OCI-LY7 (cell line): ENCODE data around the gene RALGAPA2. TPM values are rescaled to one million over a fixed set of nuclear protein-coding genes. Genes with fewer than 3 reads are reported as not detected.

ENCODE experiments used
- BruUV-seq: library from RNA; stranded (reverse); fragments of 400-500 nt; replicated peaks from 2 replicates; lab custom pipeline; 2021; lab: Mats Ljungman, UMichigan
- CTCF ChIA-PET: fragments of 300-600 bp; sonication (Branson Sonifier 250); formaldehyde crosslinking; loops from one replicate; lab custom pipeline; 2022; ENCODE audit warnings: antibody characterized with exemption; ENCODE audit not compliant: unreplicated experiment; lab: Charles Lee
- POLR2A ChIA-PET: fragments of 300-600 bp; sonication (Branson Sonifier 250); formaldehyde crosslinking; loops from one replicate; lab custom pipeline; 2022; ENCODE audit warnings: antibody characterized with exemption; lab: Charles Lee
- DNase-seq: peaks from one replicate; pipeline ENCODE4 v3.0.0-alpha.2; 2015; ENCODE audit warnings: low spot score
- H2AFZ ChIP-seq: fragments of 200-600 bp; sonication (generic), shearing (Covaris generic); 2 replicates; pipeline ENCODE4 v1.6.1; 2014; ENCODE audit warnings: mild to moderate bottlenecking, antibody characterized with exemption, low read length, moderate library complexity
- H3K27ac ChIP-seq: fragments of 200-600 bp; sonication (generic); 2 replicates; pipeline ENCODE4 v1.5.1; 2014; ENCODE audit warnings: mixed run types, low read depth, mild to moderate bottlenecking, moderate library complexity, low read length, inconsistent platforms; ENCODE audit not compliant: poor library complexity, severe bottlenecking
- H3K36me3 ChIP-seq: fragments of 200-600 bp; sonication (generic); 2 replicates; pipeline ENCODE4 v1.6.1; 2014; ENCODE audit warnings: mild to moderate bottlenecking, antibody characterized with exemption, low read length, moderate library complexity, mixed read lengths; ENCODE audit not compliant: insufficient read depth
- H3K4me1 ChIP-seq: fragments of 200-600 bp; sonication (generic); 2 replicates; pipeline ENCODE4 v1.5.1; 2014; ENCODE audit warnings: mild to moderate bottlenecking, low read length; ENCODE audit not compliant: insufficient read depth, poor library complexity, severe bottlenecking
- H3K4me2 ChIP-seq: fragments of 200-600 bp; sonication (generic); 2 replicates; pipeline ENCODE4 v1.6.1; 2014; ENCODE audit warnings: mild to moderate bottlenecking, low read length
- H3K4me3 ChIP-seq: fragments of 200-600 bp; sonication (generic); 2 replicates; pipeline ENCODE4 v1.5.1; 2014; ENCODE audit warnings: mild to moderate bottlenecking, low read depth, low read length; ENCODE audit not compliant: poor library complexity, severe bottlenecking
- H3K79me2 ChIP-seq: fragments of 200-600 bp; sonication (generic); 2 replicates; pipeline ENCODE4 v1.6.1; 2016; ENCODE audit warnings: low read depth, mild to moderate bottlenecking, low read length, moderate library complexity, mixed read lengths; ENCODE audit not compliant: insufficient read depth
- H3K9me2 ChIP-seq: fragments of 200-600 bp; sonication (generic); 2 replicates; pipeline ENCODE4 v1.6.1; 2016; ENCODE audit warnings: mild to moderate bottlenecking, low read length, mixed read lengths; ENCODE audit not compliant: insufficient read depth
- H3K9me3 ChIP-seq: fragments of 200-600 bp; sonication (generic); 2 replicates; pipeline ENCODE4 v1.6.1; 2014; ENCODE audit warnings: mild to moderate bottlenecking, mixed run types, low read length, mixed read lengths
- H4K20me1 ChIP-seq: fragments of 200-600 bp; sonication (generic); 2 replicates; pipeline ENCODE4 v1.6.1; 2014; ENCODE audit warnings: mild to moderate bottlenecking, antibody characterized with exemption, low read length, moderate library complexity, mixed read lengths; ENCODE audit not compliant: insufficient read depth
- CTCF ChIP-seq: fragments of 200-600 bp; sonication (generic); conservative IDR thresholded peaks from 2 replicates; pipeline ENCODE4 v1.5.1; 2014; ENCODE audit warnings: mild to moderate bottlenecking, antibody characterized with exemption, low read length, moderate library complexity, mixed read lengths
- EZH2phosphoT487 ChIP-seq: fragments of 200-600 bp; sonication (generic); IDR thresholded peaks from 2 replicates; pipeline ENCODE4 v1.6.1; 2018; ENCODE audit warnings: low read depth, borderline replicate concordance, mild to moderate bottlenecking, mixed run types, antibody characterized with exemption, low read length, moderate library complexity, mixed read lengths
- intact Hi-C: fragments of 100-400 bp; cut with micrococcal nuclease; formaldehyde crosslinking; loops from one replicate; pipeline ENCODE4 v1.10.0; 2022; ENCODE audit not compliant: unreplicated experiment
- total RNA-seq, 2 experiments: library from RNA; depleted of rRNA in 1 of 2; stranded (reverse); fragments of >200 nt in 1 of 2; shearing (Covaris generic) in 1 of 2; gene quantifications; 2 replicates each; pipeline ENCODE4 v1.2.3, GENCODE V29; 2014 to 2022

RALGAPA2 gene
- total RNA-seq, 2 experiments from 2014 or later = 9.1 to 17.8 TPM

- H3K9me3 ChIP-seq = no peaks in the 10 kb centered on the region
- no peak overlapping the region for H3K4me2 ChIP-seq
- POLR2A ChIA-PET = no interaction called here
- CTCF ChIA-PET = no interaction called here
- no peaks in the 10 kb centered on the region for H3K4me1 ChIP-seq
- BruUV-seq = no TSS peak
- H2AFZ ChIP-seq = no peak overlapping the region
- no peak for DNase-seq
- no peak for TF ChIP-seq EZH2phosphoT487
- TF ChIP-seq CTCF = no peak
- no peak overlapping the region for H3K27ac ChIP-seq
- H4K20me1 ChIP-seq = no peaks in the 10 kb centered on the region
- no peaks in the 10 kb centered on the region for H3K79me2 ChIP-seq
- no peaks in the 10 kb centered on the region for H3K36me3 ChIP-seq
- H3K9me2 ChIP-seq = no peaks in the 10 kb centered on the region
- intact Hi-C loops = no loop called here
- no peak overlapping the region for H3K4me3 ChIP-seq
Observed at GRCh38 chr20:20364593-20365479, 347.6 kb downstream of the RALGAPA2 start.

GRCh38 chr20:20363799-20364592, 348.4 kb downstream of the RALGAPA2 start:
- no peaks in the 10 kb centered on the region for H4K20me1 ChIP-seq
- no TSS peak for BruUV-seq
- no peak overlapping the region for H2AFZ ChIP-seq
- intact Hi-C loops = no loop called here
- ChIA-PET CTCF (no interaction called here), POLR2A (no interaction called here)
- DNase-seq = no peak
- H3K4me2 ChIP-seq = no peak overlapping the region
- no peaks in the 10 kb centered on the region for H3K9me2 ChIP-seq
- no peak overlapping the region for H3K27ac ChIP-seq
- H3K4me3 ChIP-seq = no peak overlapping the region
- no peaks in the 10 kb centered on the region for H3K36me3 ChIP-seq
- no peaks in the 10 kb centered on the region for H3K9me3 ChIP-seq
- no peaks in the 10 kb centered on the region for H3K79me2 ChIP-seq
- no peaks in the 10 kb centered on the region for H3K4me1 ChIP-seq
- TF ChIP-seq EZH2phosphoT487 (no peak), CTCF (no peak)
